ENCODE measurements around the gene ACOX1.

The ACOX1 gene

GRCh38 chr17:75995385-75995925, 16.5 kb upstream of the ACOX1 start:
- ChIA-PET CTCF (interaction anchor here (4.4 to 14.8 kb wide), 3 partner anchors 11 to 90 kb away, joined by 17 to 183 read pairs (median 33); partner anchors contain the start of gene MRPL38), POLR2A (no interaction called here)
- Histone ChIP-seq H3K27ac (ENCODE audit: insufficient read depth in 1 of 2, low read depth in 1 of 2, low read length in 2 of 2, poor library complexity in 1 of 2, severe bottlenecking in 2 of 2) (no peak overlapping the region), H3K27me3 (replicated peaks in 2 of 5; ENCODE audit: control insufficient read depth in 4 of 5, insufficient read depth in 5 of 5, low read length in 4 of 5) (no peaks in the 10 kb centered on the region), H3K4me3 (ENCODE audit: control insufficient read depth in 1 of 7, extremely low read depth in 1 of 7, insufficient read depth in 4 of 7, low read depth in 2 of 7, low read length in 6 of 7) (no peak overlapping the region), H3K9me3 (ENCODE audit: control extremely low read depth in 1 of 5, control insufficient read depth in 4 of 5, insufficient read depth in 2 of 5, low read depth in 1 of 5, low read length in 4 of 5) (no peaks in the 10 kb centered on the region), H3K36me3 (ENCODE audit: control insufficient read depth in 4 of 4, insufficient read depth in 4 of 4, low read length in 3 of 4) (peaks cover 0 to 15% (median 8%) of the 10 kb centered on the region in 4 experiments), H3K4me1 (ENCODE audit: control extremely low read depth in 1 of 4, control insufficient read depth in 4 of 4, insufficient read depth in 4 of 4, low read length in 3 of 4) (peaks cover 0 to 33% (median 16%) of the 10 kb centered on the region in 4 experiments)
- WGBS (ENCODE audit: insufficient coverage) = 98% methylated on average over 5 of the region's 7 CpGs
- no peak for DNase-seq

DNA sequence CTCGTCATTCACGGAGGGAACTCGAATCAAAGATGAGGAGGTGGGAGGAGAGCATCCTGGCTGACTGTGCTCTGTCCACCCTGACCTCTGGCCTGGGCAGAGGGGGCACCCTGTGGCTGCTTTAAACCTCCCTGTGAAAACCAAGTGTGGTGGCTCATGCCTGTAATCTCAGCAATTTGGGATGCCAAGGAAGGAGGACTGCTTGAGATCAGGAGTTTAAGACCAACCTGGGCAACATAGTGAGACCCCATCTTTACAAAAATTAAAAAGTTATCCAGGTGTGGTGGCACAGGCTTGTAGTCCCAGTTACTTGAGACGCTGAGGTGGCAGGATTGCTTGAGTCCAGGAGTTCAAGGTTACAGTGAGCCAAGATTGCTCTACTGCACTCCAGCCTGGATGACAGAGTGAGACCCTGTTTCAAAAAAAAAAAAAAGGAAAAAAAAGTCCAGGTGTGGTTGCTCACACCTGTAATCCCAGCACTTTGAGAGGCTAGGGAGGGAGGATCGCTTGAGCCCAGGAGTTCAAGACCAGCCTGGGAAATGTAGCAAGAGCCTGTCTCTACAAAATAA, 15.9 kb upstream of the ACOX1 start:
- POLR2A ChIA-PET = no interaction called here
- DNase-seq = no peak
- CTCF ChIA-PET = interaction anchor here (4.4 to 14.8 kb wide), 3 partner anchors 11 to 90 kb away, joined by 17 to 183 read pairs (median 33); partner anchors contain the start of gene MRPL38

DNA sequence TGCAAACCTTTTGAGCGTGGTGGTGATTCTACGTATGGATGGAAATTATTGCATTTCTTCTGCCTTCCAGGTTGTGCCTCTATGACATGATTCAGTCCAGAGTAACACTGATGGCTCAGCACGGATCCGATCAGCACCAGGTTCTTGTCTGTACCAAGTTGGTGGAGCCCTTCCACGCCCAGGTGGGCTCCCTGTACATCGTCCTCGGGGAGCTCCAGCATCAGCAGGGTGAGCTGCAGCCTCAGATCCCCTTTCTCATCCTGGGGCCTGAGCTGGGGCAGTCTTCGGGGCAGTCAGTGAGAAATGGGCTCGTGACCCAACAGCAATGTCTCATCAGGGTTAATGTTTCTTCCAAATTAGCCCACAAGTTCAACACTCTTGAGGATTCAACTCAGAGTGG, 12.4 kb upstream of the ACOX1 start:
- Histone ChIP-seq H3K4me1 (ENCODE audit: control extremely low read depth in 1 of 4, control insufficient read depth in 4 of 4, insufficient read depth in 4 of 4, low read length in 3 of 4) (peaks cover 0 to 5% (median under 1%) of the 10 kb centered on the region in 4 experiments), H3K27me3 (replicated peaks in 2 of 5; ENCODE audit: control insufficient read depth in 4 of 5, insufficient read depth in 5 of 5, low read length in 4 of 5) (no peaks in the 10 kb centered on the region), H3K9me3 (ENCODE audit: control extremely low read depth in 1 of 5, control insufficient read depth in 4 of 5, insufficient read depth in 2 of 5, low read depth in 1 of 5, low read length in 4 of 5) (no peaks in the 10 kb centered on the region), H3K27ac (ENCODE audit: insufficient read depth in 1 of 2, low read depth in 1 of 2, low read length in 2 of 2, poor library complexity in 1 of 2, severe bottlenecking in 2 of 2) (no peak overlapping the region), H3K36me3 (ENCODE audit: control insufficient read depth in 4 of 4, insufficient read depth in 4 of 4, low read length in 3 of 4) (peaks cover 0 to 15% (median 7%) of the 10 kb centered on the region in 4 experiments), H3K4me3 (ENCODE audit: control insufficient read depth in 1 of 7, extremely low read depth in 1 of 7, insufficient read depth in 4 of 7, low read depth in 2 of 7, low read length in 6 of 7) (no peak overlapping the region)
- CTCF ChIA-PET = no interaction called here
- POLR2A ChIA-PET = no interaction called here
- no peak for DNase-seq
- whole genome bisulfite sequencing (ENCODE audit: insufficient coverage) = 97% methylated on average over 8 of the region's 9 CpGs

More for the DNA sequence above, 15.9 kb upstream of the ACOX1 start:
- H3K4me3 ChIP-seq (ENCODE audit: control insufficient read depth in 1 of 7, extremely low read depth in 1 of 7, insufficient read depth in 4 of 7, low read depth in 2 of 7, low read length in 6 of 7) = no peak overlapping the region
- no peaks in the 10 kb centered on the region for H3K9me3 ChIP-seq (ENCODE audit: control extremely low read depth in 1 of 5, control insufficient read depth in 4 of 5, insufficient read depth in 2 of 5, low read depth in 1 of 5, low read length in 4 of 5)
- H3K4me1 ChIP-seq (ENCODE audit: control extremely low read depth in 1 of 4, control insufficient read depth in 4 of 4, insufficient read depth in 4 of 4, low read length in 3 of 4) = peaks cover 0 to 28% (median 16%) of the 10 kb centered on the region in 4 experiments
- no peak overlapping the region for H3K27ac ChIP-seq (ENCODE audit: insufficient read depth in 1 of 2, low read depth in 1 of 2, low read length in 2 of 2, poor library complexity in 1 of 2, severe bottlenecking in 2 of 2)
- H3K36me3 ChIP-seq (ENCODE audit: control insufficient read depth in 4 of 4, insufficient read depth in 4 of 4, low read length in 3 of 4) = peaks cover 0 to 15% (median 7%) of the 10 kb centered on the region in 4 experiments
- H3K27me3 ChIP-seq (replicated peaks in 2 of 5; ENCODE audit: control insufficient read depth in 4 of 5, insufficient read depth in 5 of 5, low read length in 4 of 5) = no peaks in the 10 kb centered on the region
- WGBS (ENCODE audit: insufficient coverage) = 100% methylated on average over 4 of the region's 5 CpGs

GRCh38 chr17:75987041-75987440, 8.1 kb upstream of the ACOX1 start:
- Histone ChIP-seq H3K9me3 (ENCODE audit: control extremely low read depth in 1 of 5, control insufficient read depth in 4 of 5, insufficient read depth in 2 of 5, low read depth in 1 of 5, low read length in 4 of 5) (no peaks in the 10 kb centered on the region), H3K4me1 (ENCODE audit: control extremely low read depth in 1 of 4, control insufficient read depth in 4 of 4, insufficient read depth in 4 of 4, low read length in 3 of 4) (peaks cover 0 to 6% (median 0%) of the 10 kb centered on the region in 4 experiments), H3K27ac (ENCODE audit: insufficient read depth in 1 of 2, low read depth in 1 of 2, low read length in 2 of 2, poor library complexity in 1 of 2, severe bottlenecking in 2 of 2) (no peak overlapping the region), H3K36me3 (ENCODE audit: control insufficient read depth in 4 of 4, insufficient read depth in 4 of 4, low read length in 3 of 4) (peaks cover 0 to 13% (median 4%) of the 10 kb centered on the region in 4 experiments), H3K27me3 (replicated peaks in 2 of 5; ENCODE audit: control insufficient read depth in 4 of 5, insufficient read depth in 5 of 5, low read length in 4 of 5) (no peaks in the 10 kb centered on the region), H3K4me3 (ENCODE audit: control insufficient read depth in 1 of 7, extremely low read depth in 1 of 7, insufficient read depth in 4 of 7, low read depth in 2 of 7, low read length in 6 of 7) (no peak overlapping the region)
- ChIA-PET CTCF (no interaction called here), POLR2A (no interaction called here)
- WGBS (ENCODE audit: insufficient coverage) = 83% methylated on average over 2 of the region's 4 CpGs
- DNase-seq = no peak

DNA sequence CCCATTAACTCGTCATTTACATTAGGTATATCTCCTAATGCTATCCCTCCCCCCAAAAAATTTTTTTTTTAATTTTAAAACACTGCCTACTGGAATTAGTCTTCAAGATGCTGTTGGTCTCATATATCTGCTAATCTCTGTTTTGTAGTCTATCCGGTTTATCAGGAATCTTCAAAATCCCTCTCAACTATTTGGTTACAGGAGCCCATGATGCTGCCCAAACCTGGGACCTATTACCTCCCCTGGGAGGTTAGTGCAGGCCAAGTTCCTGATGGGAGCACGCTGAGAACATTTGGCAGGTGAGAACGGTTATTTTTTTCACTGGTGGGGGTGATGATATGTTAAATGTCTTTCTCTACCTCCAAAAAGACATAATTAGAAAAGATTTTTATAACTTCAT, 7.0 kb upstream of the ACOX1 start:
- H3K27ac ChIP-seq (ENCODE audit: insufficient read depth in 1 of 2, low read depth in 1 of 2, low read length in 2 of 2, poor library complexity in 1 of 2, severe bottlenecking in 2 of 2) = no peak overlapping the region
- POLR2A ChIA-PET = no interaction called here

DNA sequence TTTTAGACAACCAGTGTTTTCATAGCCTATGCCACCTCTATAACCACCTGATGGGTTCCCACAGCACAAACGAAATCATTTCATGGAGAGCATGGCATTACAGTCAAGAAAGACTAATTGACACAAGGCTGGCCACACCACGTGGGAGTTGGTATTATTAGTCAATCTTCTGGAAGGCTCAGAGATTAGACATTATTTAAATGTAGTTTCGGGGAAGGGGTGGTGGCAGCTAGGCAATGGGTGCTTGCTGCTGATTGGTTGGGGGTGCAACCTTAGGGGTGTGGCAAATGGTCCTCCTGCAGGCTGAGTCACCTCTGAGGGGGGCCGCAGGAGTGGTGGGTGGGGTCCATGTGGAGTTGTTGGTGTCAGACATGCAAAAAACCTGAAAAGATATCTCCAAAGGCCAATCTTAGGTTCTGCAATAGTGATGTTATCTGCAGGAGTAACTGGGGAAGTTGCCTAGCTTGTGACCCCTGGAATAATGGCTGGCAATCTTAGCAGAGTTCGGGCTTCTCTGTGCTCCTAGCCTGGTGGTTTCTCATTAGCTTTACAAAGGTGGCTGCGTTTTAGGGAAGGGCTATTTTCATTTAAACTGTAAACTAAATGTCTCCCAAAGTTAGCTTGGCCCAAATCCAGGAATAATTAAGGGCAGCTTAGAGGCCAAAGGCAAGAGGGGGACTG, 4.7 kb upstream of the ACOX1 start:
- no peaks in the 10 kb centered on the region for H3K27me3 ChIP-seq (replicated peaks in 2 of 5; ENCODE audit: control insufficient read depth in 4 of 5, insufficient read depth in 5 of 5, low read length in 4 of 5)
- H3K4me3 ChIP-seq (ENCODE audit: control insufficient read depth in 1 of 7, extremely low read depth in 1 of 7, insufficient read depth in 4 of 7, low read depth in 2 of 7, low read length in 6 of 7) = no peak overlapping the region
- WGBS (ENCODE audit: insufficient coverage) = 85% methylated on average over 4 of the region's 6 CpGs
- peaks cover 0 to 5% (median 1%) of the 10 kb centered on the region in 4 experiments for H3K36me3 ChIP-seq (ENCODE audit: control insufficient read depth in 4 of 4, insufficient read depth in 4 of 4, low read length in 3 of 4)
- ChIA-PET POLR2A (interaction anchor here (0.6 kb wide), 1 partner anchor 964 kb away, joined by 3 read pairs; no protein-coding TSS in a partner anchor), CTCF (interaction anchor here (1.1 to 1.7 kb wide), 4 partner anchors 15 to 51 kb away, joined by 3 to 11 read pairs (median 4); partner anchors contain the start of gene CDK3)
- no peak overlapping the region for H3K27ac ChIP-seq (ENCODE audit: insufficient read depth in 1 of 2, low read depth in 1 of 2, low read length in 2 of 2, poor library complexity in 1 of 2, severe bottlenecking in 2 of 2)
- no peaks in the 10 kb centered on the region for H3K9me3 ChIP-seq (ENCODE audit: control extremely low read depth in 1 of 5, control insufficient read depth in 4 of 5, insufficient read depth in 2 of 5, low read depth in 1 of 5, low read length in 4 of 5)
- DNase-seq = peak in 2 of 3 donors; percentile 35 to 45
- H3K4me1 ChIP-seq (ENCODE audit: control extremely low read depth in 1 of 4, control insufficient read depth in 4 of 4, insufficient read depth in 4 of 4, low read length in 3 of 4) = peaks cover 0 to 21% (median 13%) of the 10 kb centered on the region in 4 experiments

More for the DNA sequence above, 7.0 kb upstream of the ACOX1 start:
- peaks cover 0 to 7% (median 0%) of the 10 kb centered on the region in 4 experiments for H3K4me1 ChIP-seq (ENCODE audit: control extremely low read depth in 1 of 4, control insufficient read depth in 4 of 4, insufficient read depth in 4 of 4, low read length in 3 of 4)
- 100% methylated on average over 1 of the region's 4 CpGs for whole genome bisulfite sequencing (ENCODE audit: insufficient coverage)
- H3K27me3 ChIP-seq (replicated peaks in 2 of 5; ENCODE audit: control insufficient read depth in 4 of 5, insufficient read depth in 5 of 5, low read length in 4 of 5) = no peaks in the 10 kb centered on the region
- H3K4me3 ChIP-seq (ENCODE audit: control insufficient read depth in 1 of 7, extremely low read depth in 1 of 7, insufficient read depth in 4 of 7, low read depth in 2 of 7, low read length in 6 of 7) = no peak overlapping the region
- peaks cover 0 to 5% (median 1%) of the 10 kb centered on the region in 4 experiments for H3K36me3 ChIP-seq (ENCODE audit: control insufficient read depth in 4 of 4, insufficient read depth in 4 of 4, low read length in 3 of 4)
- H3K9me3 ChIP-seq (ENCODE audit: control extremely low read depth in 1 of 5, control insufficient read depth in 4 of 5, insufficient read depth in 2 of 5, low read depth in 1 of 5, low read length in 4 of 5) = no peaks in the 10 kb centered on the region
- CTCF ChIA-PET = no interaction called here
- no peak for DNase-seq

Measured in common myeloid progenitor, CD34-positive (primary cell).